HG02884 (cell line): Measurements from ENCODE around the gene POLR3F.
"Not testable (repeated sequence)": the region's sequence is repeated elsewhere in the genome, so short reads cannot be mapped to it uniquely, and the experiment has no call there.

Experiments
- ATAC-seq: cut with Tn5 transposase; IDR thresholded peaks from one replicate; pipeline ENCODE4 v1.9.1; 2021; ENCODE audit warnings: mild to moderate bottlenecking, moderate library complexity; ENCODE audit not compliant: unreplicated experiment

The POLR3F gene, protein sequence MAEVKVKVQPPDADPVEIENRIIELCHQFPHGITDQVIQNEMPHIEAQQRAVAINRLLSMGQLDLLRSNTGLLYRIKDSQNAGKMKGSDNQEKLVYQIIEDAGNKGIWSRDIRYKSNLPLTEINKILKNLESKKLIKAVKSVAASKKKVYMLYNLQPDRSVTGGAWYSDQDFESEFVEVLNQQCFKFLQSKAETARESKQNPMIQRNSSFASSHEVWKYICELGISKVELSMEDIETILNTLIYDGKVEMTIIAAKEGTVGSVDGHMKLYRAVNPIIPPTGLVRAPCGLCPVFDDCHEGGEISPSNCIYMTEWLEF

DNA sequence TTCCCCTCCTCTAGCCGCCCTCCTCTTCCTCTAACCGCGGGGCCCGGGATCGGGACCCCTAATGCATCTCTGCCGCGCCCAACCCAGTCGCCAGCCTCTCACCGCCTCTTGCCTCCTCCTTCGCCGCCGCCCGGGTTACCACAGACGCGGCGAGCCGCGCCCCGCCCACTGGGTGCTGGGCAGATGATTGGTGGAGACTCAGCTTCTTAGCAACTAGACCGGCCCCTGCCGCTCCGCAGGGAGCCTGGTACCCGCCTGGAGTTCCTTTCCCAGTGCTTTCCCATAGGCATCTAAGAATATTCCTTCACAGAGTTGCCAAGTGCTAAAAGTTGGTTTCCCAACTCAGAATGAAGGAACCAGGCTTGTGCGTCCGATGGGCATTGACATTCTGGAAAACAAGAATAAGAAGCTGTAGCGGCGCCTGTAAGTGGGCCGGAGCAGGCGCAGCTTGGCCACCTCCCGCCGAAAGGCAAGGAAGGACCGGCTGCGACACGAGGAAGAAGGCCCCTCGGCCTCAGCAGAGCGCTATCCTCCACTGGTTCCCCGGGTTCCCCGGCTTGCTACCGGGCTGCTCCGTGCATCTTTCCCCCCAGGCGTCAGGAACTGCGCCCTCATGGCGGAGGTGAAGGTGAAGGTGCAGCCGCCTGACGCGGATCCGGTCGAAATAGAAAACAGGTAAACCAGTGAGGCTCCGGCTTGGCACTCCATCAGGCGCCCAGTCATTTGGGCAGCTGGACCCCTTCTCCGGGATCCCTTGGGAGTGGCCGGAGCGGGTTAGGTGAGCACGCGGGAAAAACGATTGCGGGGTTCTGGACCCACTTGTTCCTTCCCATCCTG, at the start of gene POLR3F, which contains the start of gene DZANK1:
Gene POLR3F, plus strand, starts transcription at position 497 of the 837 bp plus-strand sequence. Its CDS starts 117 bp downstream, at position 614.
Gene DZANK1, minus strand, starts transcription at position 137 of the 837 bp plus-strand sequence. CDS start 1,672 bp downstream, outside the sequence.
- ATAC-seq = peak; percentile 98

DNA sequence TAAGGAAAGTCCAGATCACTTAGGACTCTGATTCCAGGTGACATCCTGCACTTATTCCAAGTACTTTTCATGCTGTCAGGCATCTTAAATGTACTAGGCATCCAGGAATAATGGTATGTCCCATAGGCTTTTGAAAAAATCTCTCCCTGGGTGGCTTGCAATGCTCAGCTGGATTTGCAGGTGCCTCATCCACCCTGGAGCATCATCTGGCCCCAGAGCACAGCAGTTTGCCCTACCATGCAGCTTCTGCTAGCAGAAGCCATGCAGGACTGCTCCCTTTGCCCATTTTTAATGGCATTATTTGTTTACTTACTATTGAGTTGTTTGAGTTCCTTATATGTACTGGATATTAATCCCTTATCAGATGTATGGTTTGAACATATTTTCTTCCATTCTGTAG, 45.6 kb upstream of the POLR3F start:
- no peak for ATAC-seq

DNA sequence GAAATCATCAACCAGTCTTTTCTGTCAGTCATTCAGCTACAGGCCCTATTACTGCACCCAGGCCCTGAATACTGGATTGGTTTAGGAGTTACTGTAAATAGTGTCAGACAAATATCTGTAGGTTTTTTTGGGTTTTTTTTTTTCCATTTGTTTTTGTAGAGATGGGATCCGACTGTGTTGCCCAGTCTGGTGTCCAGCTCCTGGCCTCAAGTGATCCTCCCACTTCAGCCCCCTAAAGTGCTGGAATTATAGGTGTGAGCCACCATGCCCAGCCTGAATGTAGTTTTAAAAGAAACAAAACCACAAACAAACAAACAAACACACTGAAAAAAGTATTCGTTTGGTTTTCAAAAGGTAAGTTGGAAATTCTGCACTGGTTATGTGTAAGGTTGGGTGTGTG, 40.0 kb upstream of the POLR3F start:
- no peak for ATAC-seq

DNA sequence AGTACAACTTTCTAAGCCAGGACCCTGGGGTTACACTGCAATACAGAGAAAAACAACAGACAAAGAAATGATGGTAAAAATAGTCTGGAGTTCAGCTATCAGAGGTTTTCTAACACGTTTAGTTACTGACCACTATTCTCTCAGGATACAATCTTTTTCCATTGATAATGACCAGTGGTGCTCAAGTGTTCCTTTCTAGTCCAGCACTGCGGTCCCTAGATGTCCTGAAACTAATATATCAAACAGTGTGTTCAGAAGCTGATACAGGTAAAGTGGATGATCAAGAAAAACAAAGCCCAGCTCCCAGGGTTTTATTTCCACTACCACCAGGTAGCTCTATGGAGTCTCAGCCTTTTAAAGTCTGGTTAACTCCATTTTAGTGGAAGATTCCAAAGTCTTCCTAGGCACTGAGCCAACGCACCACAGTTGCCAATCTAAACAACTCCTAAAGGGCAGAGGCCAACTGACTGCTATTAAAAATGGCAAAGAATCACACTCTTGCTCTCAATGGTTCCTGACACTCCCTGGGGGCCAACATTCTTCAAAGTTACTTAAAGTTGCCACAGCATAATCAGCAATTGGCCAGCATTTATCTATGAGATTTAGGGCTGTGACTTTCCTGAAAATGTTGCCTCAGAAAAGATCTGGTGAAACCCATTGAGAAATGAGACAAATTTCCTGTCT, 38.6 kb upstream of the POLR3F start:
- ATAC-seq = no peak

DNA sequence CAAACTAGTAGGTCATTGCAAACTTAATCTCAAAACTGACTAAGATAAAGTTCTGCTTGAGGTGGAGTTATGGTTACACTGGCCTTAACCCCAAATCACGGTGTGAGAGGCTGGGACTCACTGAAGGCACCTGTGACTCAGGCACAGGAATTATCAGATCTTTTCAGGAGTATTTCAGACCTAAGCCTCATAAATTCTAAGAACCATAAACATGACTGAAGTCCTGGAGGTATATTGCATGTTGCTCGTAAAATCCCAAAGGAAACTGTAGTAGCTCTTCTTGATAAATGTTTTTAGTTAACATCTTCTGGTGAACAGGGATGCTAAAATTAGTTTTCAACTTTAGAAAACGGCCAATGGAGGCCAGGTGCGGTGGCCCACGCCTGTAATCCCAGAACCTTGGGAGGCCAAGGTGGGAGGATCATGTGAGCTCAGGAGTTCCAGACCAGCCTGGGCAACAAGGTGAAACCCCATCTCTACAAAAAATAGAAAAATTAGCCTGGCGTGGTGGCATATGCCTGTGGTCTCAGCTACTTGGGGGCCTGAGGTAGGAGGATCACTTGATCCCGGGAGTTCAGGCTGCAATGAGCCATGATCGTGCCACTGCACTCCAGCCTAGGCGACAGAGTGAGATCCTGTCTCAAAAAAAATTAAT, 36.9 kb upstream of the POLR3F start:
- ATAC-seq = no peak

DNA sequence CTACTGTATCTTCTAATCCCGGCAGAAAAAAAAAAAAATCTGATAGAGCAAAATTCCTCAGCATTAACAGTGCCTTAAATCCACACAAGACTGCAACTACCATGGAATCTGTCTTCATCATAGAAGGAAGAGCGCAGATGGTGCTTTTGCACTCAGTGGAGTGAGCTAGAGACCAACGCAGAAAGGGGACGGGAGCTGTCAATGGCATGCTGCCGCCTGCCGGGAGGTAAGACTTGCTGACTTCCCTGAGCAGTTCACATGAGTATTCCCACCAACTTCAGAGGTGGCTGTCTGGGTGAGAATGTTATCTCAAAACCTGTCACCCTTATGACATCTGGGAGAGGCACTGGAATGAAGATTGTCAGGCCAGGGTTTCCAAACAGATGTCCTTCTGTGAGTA, 36.0 kb upstream of the POLR3F start:
- no peak for ATAC-seq

DNA sequence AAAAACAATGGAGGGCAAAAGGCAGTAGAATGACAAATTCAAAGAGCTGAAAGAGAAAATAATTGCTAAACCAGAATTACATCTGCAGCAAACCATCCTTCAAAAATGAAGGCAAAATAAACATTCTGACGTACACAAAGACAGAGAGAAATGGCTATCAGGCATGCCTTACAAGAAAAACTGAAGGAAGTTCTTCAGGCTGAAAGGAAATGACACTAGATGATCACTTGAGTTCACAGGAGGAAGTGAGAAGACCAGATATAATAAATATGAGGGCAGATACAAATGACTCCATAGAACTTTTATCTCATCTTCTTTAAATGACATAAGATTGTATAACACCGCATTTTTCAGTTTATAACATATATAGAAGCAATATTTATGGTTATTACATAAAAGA, 30.3 kb upstream of the POLR3F start:
- no peak for ATAC-seq

DNA sequence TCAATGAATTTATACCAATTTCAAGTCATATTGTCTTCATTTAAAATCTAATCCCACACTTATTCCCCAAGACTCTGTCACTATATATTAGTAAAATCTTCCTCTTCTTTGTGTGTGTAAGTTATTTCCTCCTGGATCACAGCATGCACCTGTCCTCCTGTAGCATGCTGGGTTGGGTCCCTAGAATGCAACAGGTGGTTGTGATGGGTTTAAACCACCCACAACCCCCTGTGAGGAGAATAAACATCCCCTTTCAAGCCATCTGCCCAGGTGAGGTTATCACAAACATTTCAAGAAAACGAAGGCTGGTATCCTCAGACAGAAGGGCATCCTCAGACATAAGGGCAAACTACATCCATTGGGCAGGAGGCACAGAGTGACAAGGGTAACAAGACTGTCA, 26.8 kb upstream of the POLR3F start:
- no peak for ATAC-seq

DNA sequence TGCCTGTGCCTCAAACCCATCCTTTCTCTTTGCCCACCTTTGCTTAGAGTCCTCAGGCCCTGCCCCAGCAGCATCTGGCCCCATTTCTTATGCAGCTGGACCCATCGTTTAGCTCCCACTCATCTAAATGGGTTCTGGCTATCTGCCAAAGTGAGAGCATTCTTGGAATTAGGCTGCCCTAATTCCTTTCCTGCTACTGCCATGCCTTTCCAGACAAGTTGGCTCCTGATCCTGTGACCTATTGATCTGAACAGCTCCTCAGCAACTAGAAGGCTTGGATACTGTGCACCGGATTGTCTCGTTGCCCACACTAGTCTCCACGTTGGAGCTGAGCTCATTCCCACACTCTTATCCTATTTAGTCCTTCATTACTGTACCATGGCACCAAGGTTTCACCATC, 23.3 kb upstream of the POLR3F start:
- ATAC-seq = no peak

DNA sequence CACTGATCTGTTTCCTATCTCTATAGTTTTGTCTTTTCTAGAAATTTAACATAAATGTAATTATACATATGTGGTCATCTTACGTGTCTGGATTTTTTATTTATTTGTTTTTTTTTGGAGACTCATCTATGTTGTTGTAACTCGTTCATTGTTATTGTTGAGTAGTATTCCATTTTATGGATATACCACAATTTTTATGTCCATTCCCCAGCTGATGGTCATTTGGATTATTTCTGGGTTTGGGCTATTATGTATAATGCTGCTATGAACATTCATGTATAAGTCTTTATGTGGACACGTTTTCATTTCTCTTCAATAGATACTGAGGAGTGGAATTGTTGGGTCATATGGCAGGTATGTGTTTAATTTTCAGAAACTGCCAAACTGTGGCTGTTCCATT, 10.6 kb upstream of the POLR3F start:
- no peak for ATAC-seq

DNA sequence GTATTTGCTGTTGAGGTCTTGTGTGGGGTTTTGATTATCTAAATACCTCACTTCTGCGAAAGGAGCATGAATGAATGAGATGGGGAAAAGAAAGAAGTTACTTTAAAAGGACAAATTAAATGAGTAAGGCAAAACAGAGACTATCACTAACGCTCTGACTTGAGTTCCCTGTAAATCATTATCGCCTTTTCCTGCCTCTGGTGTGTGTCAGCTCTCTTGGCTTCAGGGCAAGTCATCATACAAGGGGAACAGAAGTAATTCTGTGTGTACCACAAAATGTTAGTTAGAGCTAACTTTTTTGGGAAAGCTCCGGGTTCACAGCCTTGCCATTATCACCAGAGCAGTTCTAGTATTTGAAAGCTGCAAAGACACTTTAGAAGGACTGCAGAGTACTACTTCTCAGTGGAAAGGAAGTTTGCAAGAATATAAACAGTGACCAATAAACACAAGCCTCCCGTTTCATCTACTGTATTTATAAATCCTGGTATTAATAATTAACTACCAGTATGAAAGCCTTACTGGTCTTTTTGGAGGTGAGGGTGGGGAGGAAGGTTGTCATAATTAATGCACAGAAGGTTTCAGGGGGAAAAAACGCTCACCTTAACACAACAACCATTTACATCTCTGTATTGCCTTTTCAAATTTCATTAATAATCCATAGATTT, 1.5 kb upstream of the POLR3F start:
- ATAC-seq = no peak

DNA sequence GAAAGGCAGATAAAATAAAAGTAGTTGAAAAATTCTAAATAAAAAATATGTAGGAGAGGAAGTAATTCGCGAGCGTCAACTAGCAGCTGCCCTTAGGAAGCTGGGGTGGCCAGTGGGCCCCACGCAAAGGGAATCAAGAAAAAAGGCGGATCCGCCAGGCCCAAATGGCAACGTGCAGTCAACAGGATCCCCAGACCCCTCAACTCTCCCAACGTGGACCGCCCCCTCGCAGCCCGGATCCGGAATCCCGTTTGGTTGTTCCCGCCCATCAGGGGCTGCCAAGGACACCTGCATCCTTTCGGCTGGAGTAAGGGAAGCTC, 656 bp upstream of the POLR3F start:
- ATAC-seq = peak; percentile 25

DNA sequence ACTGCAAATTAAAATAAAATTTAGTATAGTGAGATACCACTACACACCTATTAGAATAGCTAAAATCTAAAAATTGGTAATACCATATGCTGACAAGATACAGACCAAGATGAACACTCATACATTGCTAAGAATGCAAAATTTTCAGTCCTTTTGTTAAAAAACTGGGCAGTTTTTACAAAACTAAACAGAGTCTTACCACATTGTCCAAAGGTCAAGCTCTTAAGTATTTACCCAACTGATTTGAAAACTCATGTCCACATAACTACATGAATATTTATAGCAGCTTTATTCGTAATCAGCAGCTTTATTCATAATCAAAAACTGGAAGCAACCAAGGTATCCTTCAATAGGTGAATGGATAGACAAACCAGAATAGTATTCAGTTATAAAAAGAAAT, 10.0 kb downstream of the POLR3F start:
- no peak for ATAC-seq

DNA sequence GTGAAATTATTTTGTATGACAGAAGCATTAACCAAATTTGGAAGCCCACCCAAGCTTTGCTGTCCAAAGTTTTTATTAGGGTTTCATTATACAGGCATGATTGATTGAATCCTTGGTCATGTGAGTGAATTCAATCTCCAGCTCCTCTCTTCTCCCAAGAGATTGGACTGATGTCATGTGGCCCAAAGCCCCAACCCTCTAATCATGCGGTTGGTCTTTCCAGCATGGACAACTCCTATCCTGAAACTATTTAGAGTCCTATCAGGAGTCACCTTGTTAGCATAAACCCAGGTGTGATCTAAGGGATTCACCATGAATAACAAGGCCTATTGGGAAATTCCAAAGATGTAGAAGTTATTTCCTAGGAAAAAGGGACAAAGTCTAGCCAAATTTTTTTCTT, 10.6 kb downstream of the POLR3F start:
- no peak for ATAC-seq

DNA sequence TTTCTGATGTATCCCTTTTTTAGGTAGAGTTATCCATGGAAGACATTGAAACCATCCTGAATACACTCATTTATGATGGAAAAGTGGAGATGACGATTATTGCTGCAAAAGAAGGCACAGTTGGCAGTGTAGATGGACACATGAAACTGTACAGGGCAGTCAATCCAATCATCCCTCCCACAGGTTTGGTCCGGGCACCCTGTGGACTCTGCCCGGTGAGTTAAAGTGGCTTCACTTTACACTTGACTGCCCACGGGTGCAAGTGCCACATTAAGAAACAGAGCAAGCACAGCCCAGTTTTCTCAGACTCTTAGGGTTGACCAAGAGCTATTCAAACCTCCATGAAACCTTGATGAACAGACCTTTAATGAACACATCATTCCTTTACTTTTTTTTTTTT, 14.4 kb downstream of the POLR3F start:
- ATAC-seq = no peak

DNA sequence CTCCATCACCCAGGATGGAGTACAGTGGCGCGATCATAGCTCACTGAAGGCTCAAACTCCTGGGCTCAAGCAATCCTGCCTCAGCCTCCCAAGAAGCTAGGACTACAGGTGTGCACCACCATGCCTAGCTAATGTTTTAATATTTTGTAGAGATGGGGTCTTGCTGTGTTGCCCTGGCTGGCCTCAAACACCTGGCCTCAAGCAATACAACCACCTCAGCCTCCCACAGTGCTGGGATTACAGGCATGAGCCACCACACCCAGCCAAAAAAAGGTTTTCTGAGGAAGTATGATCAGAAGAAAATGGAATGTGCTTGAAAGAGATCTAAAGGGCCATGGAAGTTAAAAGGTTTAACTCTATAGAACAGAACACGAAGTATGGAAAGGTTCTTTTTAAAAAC, 21.1 kb downstream of the POLR3F start:
- ATAC-seq = no peak

DNA sequence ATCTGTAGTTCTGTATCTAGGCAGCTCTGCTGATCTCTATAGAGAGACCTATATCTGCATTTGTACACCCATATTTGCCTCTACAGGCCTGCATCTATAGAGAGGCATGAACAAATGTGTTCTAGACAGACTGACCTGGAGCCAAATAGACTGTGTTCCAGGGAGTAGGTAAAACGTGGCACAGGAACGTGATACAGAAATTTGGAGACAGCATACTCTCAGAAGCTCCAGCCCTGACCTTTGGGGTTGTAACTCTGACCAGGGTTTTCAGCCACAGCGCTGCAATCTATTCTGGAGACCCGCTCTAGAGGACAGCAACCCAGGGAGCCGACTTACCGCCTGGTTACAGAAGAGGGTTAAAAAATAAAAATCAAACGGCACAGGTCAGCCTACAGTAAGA, 28.9 kb downstream of the POLR3F start:
- ATAC-seq = no peak

DNA sequence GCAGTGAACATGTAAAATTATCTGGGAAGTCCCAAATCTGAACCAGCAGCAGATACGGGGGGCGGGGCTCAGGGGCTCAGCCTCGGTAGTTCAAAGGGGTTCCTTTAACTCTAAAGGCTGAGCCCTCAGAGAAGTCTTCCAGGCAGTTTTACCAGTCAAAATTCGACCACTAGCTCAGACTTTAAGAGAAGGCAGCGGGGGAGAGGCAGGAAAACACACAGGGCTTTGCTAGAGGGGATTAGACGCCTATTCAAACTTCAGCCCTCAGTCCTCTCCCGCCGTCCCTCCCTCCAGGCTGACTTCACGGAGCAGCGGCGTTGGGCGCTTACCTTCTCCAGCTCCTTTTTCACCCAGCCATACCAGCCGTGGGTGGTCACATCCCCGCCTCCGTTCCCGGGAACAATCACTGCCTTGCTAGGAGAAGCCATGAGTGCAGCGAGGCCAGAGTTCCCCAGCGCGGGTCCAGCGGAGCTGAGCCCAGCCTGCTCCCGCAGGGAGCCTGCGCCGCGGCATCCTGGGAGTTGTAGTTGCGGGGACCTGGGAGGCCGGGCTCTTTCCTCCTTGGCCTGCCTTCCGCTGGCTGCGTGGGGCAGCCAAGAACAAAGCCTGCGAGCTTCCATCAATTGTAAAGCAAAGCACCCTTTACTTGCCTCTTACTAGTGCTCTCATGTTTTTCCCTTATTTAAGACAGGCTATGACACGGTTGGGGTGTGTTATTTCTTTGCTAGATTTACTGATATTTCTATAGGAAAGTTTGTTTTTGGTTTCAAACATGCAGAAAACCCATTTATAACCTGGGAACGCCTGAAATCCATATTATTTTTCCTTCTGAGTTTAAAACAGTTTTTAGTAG, 29.8 kb downstream of the POLR3F start, which contains the start of gene RBBP9:
Gene RBBP9, minus strand, starts transcription at position 486 of the 853 bp plus-strand sequence. Its CDS starts 58 bp downstream, at position 428.
- ATAC-seq = peak; percentile 95

DNA sequence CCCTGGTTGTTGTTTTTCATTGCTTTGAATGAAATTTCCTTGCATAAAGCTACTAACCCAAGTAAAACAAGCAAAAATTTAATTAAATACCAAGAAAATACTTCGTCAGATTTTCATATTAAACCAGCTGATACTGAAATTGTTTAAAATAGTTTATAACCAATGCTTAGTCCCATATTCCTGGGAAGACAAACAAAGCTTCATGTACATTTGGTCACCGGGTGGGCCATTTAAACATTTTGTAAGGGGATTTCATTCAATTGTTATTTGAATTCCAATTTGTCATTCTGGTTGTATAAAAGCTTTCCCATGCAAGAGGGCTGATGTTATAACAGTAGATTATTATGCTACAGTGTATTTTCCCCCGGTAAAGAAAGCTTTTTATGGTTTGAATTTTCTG, 30.4 kb downstream of the POLR3F start:
- no peak for ATAC-seq

DNA sequence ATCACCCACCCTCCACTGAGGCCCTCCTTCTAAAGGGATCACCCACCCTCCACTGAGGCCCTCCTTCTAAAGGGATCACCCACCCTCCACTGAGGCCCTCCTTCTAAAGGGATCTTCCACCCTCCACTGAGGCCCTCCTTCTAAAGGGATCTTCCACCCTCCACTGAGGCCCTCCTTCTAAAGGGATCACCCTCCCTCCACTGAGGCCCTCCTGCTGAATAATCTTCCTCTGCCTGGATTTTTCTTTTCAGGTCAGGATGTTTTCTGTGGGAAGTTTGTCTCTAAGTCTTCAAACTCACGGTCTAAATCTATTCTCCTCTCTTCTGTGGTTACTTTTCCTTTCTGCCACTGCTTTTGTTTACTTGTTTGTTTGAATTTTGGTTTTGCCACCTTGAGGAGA, 34.5 kb downstream of the POLR3F start:
- ATAC-seq = not testable (repeated sequence)
